ENCODE data around the gene MALRD1. TPM values are rescaled to one million over a fixed set of nuclear protein-coding genes. Genes with fewer than 3 reads are reported as not detected.

Gene MALRD1
- total and polyA plus RNA-seq, 2 donors, result 0.27 to 2.5 TPM

GRCh38 chr10:19178675-19179074, 130.1 kb downstream of the MALRD1 start:
- no peaks in the 10 kb centered on the region for H3K27me3 ChIP-seq (ENCODE audit: control insufficient read depth in 2 of 2, insufficient read depth in 1 of 2, low read length in 1 of 2)
- 94% methylated on average over 8 of the region's 8 CpGs for WGBS
- no peak overlapping the region for H3K27ac ChIP-seq (ENCODE audit: low read depth in 1 of 2, low read length in 1 of 2)
- H3K4me1 ChIP-seq (ENCODE audit: control insufficient read depth in 2 of 2, insufficient read depth in 2 of 2, low read length in 2 of 2), result no peaks in the 10 kb centered on the region
- H3K9me3 ChIP-seq (ENCODE audit: control insufficient read depth in 2 of 2, insufficient read depth in 1 of 2, low read length in 1 of 2), result peaks cover 0 to 7% of the 10 kb centered on the region in 2 donors
- H3K4me3 ChIP-seq (ENCODE audit: low read length in 2 of 2), result no peak overlapping the region
- H3K36me3 ChIP-seq (ENCODE audit: control insufficient read depth in 2 of 2, insufficient read depth in 2 of 2, low read length in 1 of 2), result no peaks in the 10 kb centered on the region
- DNase-seq (ENCODE audit: low read depth in 6 of 9, low spot score in 9 of 9), result no peak

GRCh38 chr10:19184891-19185290, 136.3 kb downstream of the MALRD1 start:
- H3K36me3 ChIP-seq (ENCODE audit: control insufficient read depth in 2 of 2, insufficient read depth in 2 of 2, low read length in 1 of 2), result no peaks in the 10 kb centered on the region
- no peaks in the 10 kb centered on the region for H3K4me1 ChIP-seq (ENCODE audit: control insufficient read depth in 2 of 2, insufficient read depth in 2 of 2, low read length in 2 of 2)
- WGBS, result 61% methylated on average over 2 of the region's 2 CpGs
- no peak for DNase-seq (ENCODE audit: low read depth in 6 of 9, low spot score in 9 of 9)
- no peak overlapping the region for H3K27ac ChIP-seq (ENCODE audit: low read depth in 1 of 2, low read length in 1 of 2)
- no peaks in the 10 kb centered on the region for H3K9me3 ChIP-seq (ENCODE audit: control insufficient read depth in 2 of 2, insufficient read depth in 1 of 2, low read length in 1 of 2)
- H3K27me3 ChIP-seq (ENCODE audit: control insufficient read depth in 2 of 2, insufficient read depth in 1 of 2, low read length in 1 of 2), result no peaks in the 10 kb centered on the region
- H3K4me3 ChIP-seq (ENCODE audit: low read length in 2 of 2), result no peak overlapping the region

- H3K9me3 ChIP-seq (ENCODE audit: control insufficient read depth in 2 of 2, insufficient read depth in 1 of 2, low read length in 1 of 2), result no peaks in the 10 kb centered on the region
- H3K27ac ChIP-seq (ENCODE audit: low read depth in 1 of 2, low read length in 1 of 2), result no peak overlapping the region
- no peaks in the 10 kb centered on the region for H3K27me3 ChIP-seq (ENCODE audit: control insufficient read depth in 2 of 2, insufficient read depth in 1 of 2, low read length in 1 of 2)
- no peak for DNase-seq (ENCODE audit: low read depth in 6 of 9, low spot score in 9 of 9)
- no peak overlapping the region for H3K4me3 ChIP-seq (ENCODE audit: low read length in 2 of 2)
- H3K36me3 ChIP-seq (ENCODE audit: control insufficient read depth in 2 of 2, insufficient read depth in 2 of 2, low read length in 1 of 2), result no peaks in the 10 kb centered on the region
- no peaks in the 10 kb centered on the region for H3K4me1 ChIP-seq (ENCODE audit: control insufficient read depth in 2 of 2, insufficient read depth in 2 of 2, low read length in 2 of 2)
- 91% methylated on average over 3 of the region's 3 CpGs for WGBS
Observed at GRCh38 chr10:19194866-19195265, 146.3 kb downstream of the MALRD1 start.

- DNase-seq (ENCODE audit: low read depth in 6 of 9, low spot score in 9 of 9), result no peak
- 56% methylated on average over 5 of the region's 5 CpGs for WGBS
Observed at GRCh38 chr10:19195698-19196097, 147.1 kb downstream of the MALRD1 start.

GRCh38 chr10:19200211-19200610, 151.6 kb downstream of the MALRD1 start:
- no peak overlapping the region for H3K27ac ChIP-seq (ENCODE audit: low read depth in 1 of 2, low read length in 1 of 2)
- no peak overlapping the region for H3K4me3 ChIP-seq (ENCODE audit: low read length in 2 of 2)
- WGBS, result 84% methylated on average over 2 of the region's 2 CpGs
- no peaks in the 10 kb centered on the region for H3K4me1 ChIP-seq (ENCODE audit: control insufficient read depth in 2 of 2, insufficient read depth in 2 of 2, low read length in 2 of 2)
- H3K9me3 ChIP-seq (ENCODE audit: control insufficient read depth in 2 of 2, insufficient read depth in 1 of 2, low read length in 1 of 2), result no peaks in the 10 kb centered on the region
- no peaks in the 10 kb centered on the region for H3K27me3 ChIP-seq (ENCODE audit: control insufficient read depth in 2 of 2, insufficient read depth in 1 of 2, low read length in 1 of 2)
- DNase-seq (ENCODE audit: low read depth in 6 of 9, low spot score in 9 of 9), result no peak
- H3K36me3 ChIP-seq (ENCODE audit: control insufficient read depth in 2 of 2, insufficient read depth in 2 of 2, low read length in 1 of 2), result no peaks in the 10 kb centered on the region

More at GRCh38 chr10:19195698-19196097, 147.1 kb downstream of the MALRD1 start:
- Histone ChIP-seq H3K27ac (ENCODE audit: low read depth in 1 of 2, low read length in 1 of 2) (no peak overlapping the region), H3K4me3 (ENCODE audit: low read length in 2 of 2) (no peak overlapping the region), H3K27me3 (ENCODE audit: control insufficient read depth in 2 of 2, insufficient read depth in 1 of 2, low read length in 1 of 2) (no peaks in the 10 kb centered on the region), H3K36me3 (ENCODE audit: control insufficient read depth in 2 of 2, insufficient read depth in 2 of 2, low read length in 1 of 2) (no peaks in the 10 kb centered on the region), H3K4me1 (ENCODE audit: control insufficient read depth in 2 of 2, insufficient read depth in 2 of 2, low read length in 2 of 2) (no peaks in the 10 kb centered on the region), H3K9me3 (ENCODE audit: control insufficient read depth in 2 of 2, insufficient read depth in 1 of 2, low read length in 1 of 2) (no peaks in the 10 kb centered on the region)

- WGBS, result 87% methylated on average over 5 of the region's 5 CpGs
- H3K27ac ChIP-seq (ENCODE audit: low read depth in 1 of 2, low read length in 1 of 2), result no peak overlapping the region
- no peak for DNase-seq (ENCODE audit: low read depth in 6 of 9, low spot score in 9 of 9)
Observed at GRCh38 chr10:19204246-19204917, 155.8 kb downstream of the MALRD1 start.

DNA sequence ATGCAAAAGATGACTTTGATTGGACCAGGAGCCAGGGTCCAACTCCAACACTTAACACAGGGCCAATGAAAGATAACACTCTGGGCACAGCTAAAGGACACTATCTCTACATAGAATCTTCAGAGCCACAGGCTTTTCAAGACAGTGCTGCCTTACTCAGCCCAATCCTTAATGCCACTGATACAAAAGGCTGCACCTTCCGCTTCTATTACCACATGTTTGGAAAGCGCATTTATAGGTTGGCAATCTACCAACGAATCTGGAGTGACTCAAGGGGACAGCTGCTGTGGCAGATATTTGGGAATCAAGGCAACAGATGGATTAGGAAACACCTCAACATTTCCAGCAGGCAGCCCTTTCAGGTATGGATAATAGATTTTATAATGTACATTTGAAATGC, 160.7 kb downstream of the MALRD1 start:
- no peak for DNase-seq (ENCODE audit: low read depth in 6 of 9, low spot score in 9 of 9)
- WGBS, result 85% methylated on average over 3 of the region's 3 CpGs
- no peak overlapping the region for H3K27ac ChIP-seq (ENCODE audit: low read depth in 1 of 2, low read length in 1 of 2)
- H3K9me3 ChIP-seq (ENCODE audit: control insufficient read depth in 2 of 2, insufficient read depth in 1 of 2, low read length in 1 of 2), result no peaks in the 10 kb centered on the region
- no peaks in the 10 kb centered on the region for H3K27me3 ChIP-seq (ENCODE audit: control insufficient read depth in 2 of 2, insufficient read depth in 1 of 2, low read length in 1 of 2)
- no peak overlapping the region for H3K4me3 ChIP-seq (ENCODE audit: low read length in 2 of 2)
- no peaks in the 10 kb centered on the region for H3K4me1 ChIP-seq (ENCODE audit: control insufficient read depth in 2 of 2, insufficient read depth in 2 of 2, low read length in 2 of 2)
- H3K36me3 ChIP-seq (ENCODE audit: control insufficient read depth in 2 of 2, insufficient read depth in 2 of 2, low read length in 1 of 2), result no peaks in the 10 kb centered on the region

More at GRCh38 chr10:19204246-19204917, 155.8 kb downstream of the MALRD1 start:
- Histone ChIP-seq H3K36me3 (ENCODE audit: control insufficient read depth in 2 of 2, insufficient read depth in 2 of 2, low read length in 1 of 2) (no peaks in the 10 kb centered on the region), H3K27me3 (ENCODE audit: control insufficient read depth in 2 of 2, insufficient read depth in 1 of 2, low read length in 1 of 2) (no peaks in the 10 kb centered on the region), H3K9me3 (ENCODE audit: control insufficient read depth in 2 of 2, insufficient read depth in 1 of 2, low read length in 1 of 2) (no peaks in the 10 kb centered on the region), H3K4me3 (ENCODE audit: low read length in 2 of 2) (no peak overlapping the region), H3K4me1 (ENCODE audit: control insufficient read depth in 2 of 2, insufficient read depth in 2 of 2, low read length in 2 of 2) (no peaks in the 10 kb centered on the region)

- Histone ChIP-seq H3K36me3 (ENCODE audit: control insufficient read depth in 2 of 2, insufficient read depth in 2 of 2, low read length in 1 of 2) (no peaks in the 10 kb centered on the region), H3K27ac (ENCODE audit: low read depth in 1 of 2, low read length in 1 of 2) (no peak overlapping the region), H3K4me3 (ENCODE audit: low read length in 2 of 2) (no peak overlapping the region), H3K9me3 (ENCODE audit: control insufficient read depth in 2 of 2, insufficient read depth in 1 of 2, low read length in 1 of 2) (no peaks in the 10 kb centered on the region), H3K4me1 (ENCODE audit: control insufficient read depth in 2 of 2, insufficient read depth in 2 of 2, low read length in 2 of 2) (no peaks in the 10 kb centered on the region), H3K27me3 (ENCODE audit: control insufficient read depth in 2 of 2, insufficient read depth in 1 of 2, low read length in 1 of 2) (no peaks in the 10 kb centered on the region)
- DNase-seq (ENCODE audit: low read depth in 6 of 9, low spot score in 9 of 9), result no peak
- WGBS, result 81% methylated on average over 5 of the region's 5 CpGs
Observed at GRCh38 chr10:19212590-19212989, 164.0 kb downstream of the MALRD1 start.

DNA sequence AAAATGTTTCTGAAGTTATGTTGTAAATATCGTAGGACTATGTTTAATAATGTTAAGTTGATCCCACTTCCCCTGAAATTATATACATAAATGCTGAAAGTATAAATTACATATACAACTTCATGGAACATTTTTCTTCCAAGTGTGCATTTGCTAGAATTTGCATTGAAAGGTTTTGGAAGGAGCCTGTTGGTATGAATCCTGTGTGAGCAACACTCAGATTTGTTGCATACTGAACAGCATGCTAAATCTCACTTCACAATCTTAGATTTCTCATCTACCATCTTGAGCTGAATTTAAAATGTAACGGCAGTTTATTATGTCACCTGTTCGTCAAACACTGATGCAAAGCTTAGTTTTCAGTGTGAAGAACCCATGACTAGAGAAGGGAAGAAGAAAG, 172.6 kb downstream of the MALRD1 start:
- no peaks in the 10 kb centered on the region for H3K4me1 ChIP-seq (ENCODE audit: control insufficient read depth in 2 of 2, insufficient read depth in 2 of 2, low read length in 2 of 2)
- no peak for DNase-seq (ENCODE audit: low read depth in 6 of 9, low spot score in 9 of 9)
- 91% methylated on average over 3 of the region's 3 CpGs for WGBS
- H3K36me3 ChIP-seq (ENCODE audit: control insufficient read depth in 2 of 2, insufficient read depth in 2 of 2, low read length in 1 of 2), result no peaks in the 10 kb centered on the region
- H3K4me3 ChIP-seq (ENCODE audit: low read length in 2 of 2), result no peak overlapping the region
- no peaks in the 10 kb centered on the region for H3K9me3 ChIP-seq (ENCODE audit: control insufficient read depth in 2 of 2, insufficient read depth in 1 of 2, low read length in 1 of 2)
- H3K27me3 ChIP-seq (ENCODE audit: control insufficient read depth in 2 of 2, insufficient read depth in 1 of 2, low read length in 1 of 2), result no peaks in the 10 kb centered on the region
- no peak overlapping the region for H3K27ac ChIP-seq (ENCODE audit: low read depth in 1 of 2, low read length in 1 of 2)
